Urothelium cell line (cell line): ENCODE measurements around the gene GANAB.
"Not testable (repeated sequence)": the region's sequence is repeated elsewhere in the genome, so short reads cannot be mapped to it uniquely, and the experiment has no call there.

ENCODE experiments used
- DNase-seq: peaks from one replicate; pipeline ENCODE4 v3.0.0; 2011; ENCODE audit warnings: low spot score, mixed read lengths
- FAIRE-seq: peaks from 2 replicates; lab custom pipeline; 2011; peaks lifted over from hg19 to GRCh38; lab: Jason Lieb, UNC

Gene GANAB

DNA sequence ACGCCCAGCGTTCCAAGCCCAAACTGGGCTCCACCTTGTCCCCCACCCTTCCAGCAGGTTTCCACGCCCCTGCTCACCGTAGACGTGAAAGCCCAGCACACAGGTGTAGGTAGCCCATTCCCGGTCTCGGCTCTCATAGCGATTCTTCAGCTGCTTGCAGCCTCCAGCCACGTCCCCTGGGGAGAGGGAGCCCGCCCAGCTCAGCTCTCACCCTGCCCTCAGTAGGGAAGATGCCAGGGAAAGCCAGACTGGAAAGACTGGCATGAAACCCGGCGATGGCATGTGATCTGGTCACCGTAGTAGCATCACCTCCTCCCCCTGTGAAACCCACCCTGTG, 43.4 kb downstream of the GANAB start:
- DNase-seq (no peak), FAIRE-seq (no peak)

DNA sequence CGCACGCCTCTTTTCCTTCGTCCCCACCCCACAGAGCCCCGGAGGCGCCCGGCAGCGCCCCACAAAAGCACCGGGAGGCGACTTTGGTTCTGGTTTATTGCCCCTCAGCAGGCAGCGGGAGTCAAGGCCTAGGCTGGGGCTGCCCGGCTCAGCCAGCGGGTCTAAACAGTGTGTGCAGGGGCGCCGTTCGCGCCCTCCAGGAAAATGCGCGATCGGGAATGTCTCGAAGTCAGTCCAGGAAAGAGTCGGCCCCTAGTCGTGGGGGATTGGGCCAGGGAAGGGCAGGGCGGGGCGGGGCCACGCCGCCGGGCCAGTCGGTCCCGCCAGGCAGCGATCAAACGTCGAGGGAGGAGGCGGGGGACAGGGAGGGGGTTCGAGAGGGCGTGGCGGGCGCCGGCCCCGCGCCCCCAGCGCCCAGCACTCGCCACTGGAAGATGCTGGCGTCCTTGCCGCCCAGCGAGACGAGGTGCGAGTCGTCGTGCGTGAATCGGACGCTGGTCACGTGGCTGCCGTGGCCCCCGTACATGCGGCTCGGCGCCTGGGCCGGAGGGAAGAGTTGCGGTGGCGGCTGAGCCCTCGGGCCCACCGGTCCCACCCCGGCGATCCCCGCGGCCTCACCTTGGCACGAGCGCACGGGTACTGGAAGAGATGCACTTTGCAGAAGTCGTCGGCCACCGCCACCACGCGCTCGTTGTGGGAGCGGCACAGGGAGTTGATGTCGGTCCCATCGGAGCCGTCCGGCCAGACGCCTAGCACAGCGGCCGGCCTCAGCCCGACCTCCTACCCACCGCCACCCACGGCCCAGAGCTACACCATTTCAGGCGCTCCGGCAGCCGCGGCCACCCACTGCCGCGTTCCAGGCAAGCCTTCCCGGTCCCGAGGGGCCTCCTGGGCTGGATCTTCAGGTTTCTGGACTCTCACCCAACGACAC, 44.0 kb downstream of the GANAB start:
- FAIRE-seq (no peak), DNase-seq (no peak)

DNA sequence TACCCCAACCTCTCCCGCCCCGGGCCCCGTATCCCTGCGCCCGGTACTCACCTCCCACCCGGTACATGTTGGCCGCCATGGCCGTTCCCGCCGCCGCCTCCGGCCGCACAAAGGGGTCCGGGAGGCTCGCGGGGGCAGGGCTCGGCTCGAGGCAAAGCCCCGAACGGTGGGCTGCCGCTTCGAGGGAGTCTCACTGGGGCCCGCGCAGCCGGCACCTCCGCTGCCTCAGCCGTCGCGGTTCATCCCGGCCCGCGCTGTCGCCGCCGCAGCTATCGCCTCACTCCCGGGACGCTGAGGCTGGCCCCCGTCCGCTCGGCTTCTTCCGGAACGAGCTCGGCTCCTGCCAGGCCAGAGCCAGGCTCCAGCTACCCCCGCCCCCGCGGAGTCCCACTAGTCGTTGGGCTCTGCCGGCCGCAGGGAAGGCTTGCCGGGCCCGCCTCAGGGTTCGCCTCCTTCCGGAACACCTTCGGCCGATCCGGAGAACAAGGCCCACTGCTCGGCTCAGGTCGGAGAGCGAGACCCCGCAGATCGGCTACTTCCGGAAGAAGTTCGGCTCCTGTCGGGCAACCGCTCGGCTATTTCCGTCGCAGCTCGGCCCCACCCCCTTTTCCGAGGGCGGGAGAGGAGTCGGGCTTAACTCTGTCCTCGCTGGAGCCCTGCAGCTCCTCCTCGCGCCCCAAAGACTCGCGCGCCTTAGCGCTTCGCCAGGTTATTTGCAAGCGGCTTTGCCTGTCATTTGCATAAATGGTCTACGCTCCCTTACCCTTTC, 44.9 kb downstream of the GANAB start, which contains the start of gene MTA2:
TSS of gene MTA2 (minus strand) at position 494 of the 769 bp plus-strand sequence. CDS start at position 79, 415 bp downstream.
- no peak for FAIRE-seq
- peak; percentile 96 for DNase-seq

DNA sequence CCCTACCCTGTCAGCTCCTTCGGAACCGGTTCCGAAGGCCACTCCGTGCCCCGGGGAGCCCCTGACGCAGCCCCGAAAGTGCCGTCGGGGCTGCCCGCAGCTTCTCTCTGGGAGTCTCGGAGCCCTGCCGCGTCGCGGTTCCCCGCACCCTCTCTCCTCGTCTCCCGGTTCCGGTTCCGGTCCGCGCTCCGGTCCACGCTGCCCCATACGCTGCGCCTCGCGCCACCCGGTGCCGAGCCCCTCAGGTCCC, 45.4 kb downstream of the GANAB start:
- FAIRE-seq (no peak), DNase-seq (no peak)

DNA sequence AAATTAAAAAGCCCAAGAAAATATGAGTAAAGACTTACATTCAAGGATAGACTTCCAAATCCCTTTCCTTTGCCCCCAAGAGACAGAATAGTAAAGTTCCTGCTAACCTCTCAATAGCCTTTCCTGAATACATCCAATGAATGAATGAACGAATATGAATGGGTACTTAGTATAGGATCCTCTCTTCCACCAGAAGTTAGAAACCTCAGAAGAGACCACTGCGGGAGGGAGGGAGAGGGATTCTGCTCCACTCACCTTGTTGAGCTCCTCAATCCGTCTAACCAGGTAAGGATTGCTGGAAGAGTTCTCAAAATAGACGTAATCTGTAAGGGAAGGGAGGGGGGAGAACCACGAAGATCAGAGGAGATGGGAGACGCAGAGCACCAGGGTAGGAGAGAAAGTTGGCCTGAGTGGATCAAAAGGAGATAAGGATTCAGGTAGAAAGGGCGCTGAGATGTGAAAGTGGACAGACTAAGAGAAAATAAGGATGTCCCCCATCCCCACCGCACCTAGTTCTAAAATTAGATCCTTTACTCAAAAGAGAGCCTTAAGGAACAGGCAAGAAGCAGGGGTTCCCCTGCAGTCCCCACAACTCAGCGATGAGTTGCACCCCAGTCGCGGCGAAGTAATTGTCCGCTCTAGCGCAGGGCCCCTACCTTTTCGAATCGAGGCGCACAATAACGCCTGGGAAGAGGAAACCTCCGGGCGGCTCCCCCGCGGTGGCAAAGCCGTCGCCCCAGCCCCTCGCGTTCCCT, 45.9 kb downstream of the GANAB start:
- DNase-seq (no peak), FAIRE-seq (no peak)

DNA sequence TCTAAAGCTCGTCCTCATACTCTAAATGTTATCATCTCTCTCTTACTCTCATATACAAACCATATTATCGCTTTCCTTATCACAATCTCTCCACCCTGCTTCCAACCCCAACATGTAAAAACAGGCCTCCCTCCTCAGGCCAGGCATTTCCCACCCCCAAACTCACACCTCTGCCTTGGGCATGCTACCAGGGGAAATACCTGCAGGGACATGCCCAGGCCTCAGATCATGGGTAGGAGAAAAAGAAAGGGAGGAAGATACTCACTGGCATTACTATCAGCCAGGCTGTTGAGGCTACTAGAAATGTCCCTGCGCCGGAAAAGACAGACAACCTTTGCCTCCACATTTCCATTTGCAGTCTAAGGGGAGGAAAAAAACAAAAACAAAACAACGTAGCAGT, 46.5 kb downstream of the GANAB start:
- FAIRE-seq (no peak), DNase-seq (no peak)

DNA sequence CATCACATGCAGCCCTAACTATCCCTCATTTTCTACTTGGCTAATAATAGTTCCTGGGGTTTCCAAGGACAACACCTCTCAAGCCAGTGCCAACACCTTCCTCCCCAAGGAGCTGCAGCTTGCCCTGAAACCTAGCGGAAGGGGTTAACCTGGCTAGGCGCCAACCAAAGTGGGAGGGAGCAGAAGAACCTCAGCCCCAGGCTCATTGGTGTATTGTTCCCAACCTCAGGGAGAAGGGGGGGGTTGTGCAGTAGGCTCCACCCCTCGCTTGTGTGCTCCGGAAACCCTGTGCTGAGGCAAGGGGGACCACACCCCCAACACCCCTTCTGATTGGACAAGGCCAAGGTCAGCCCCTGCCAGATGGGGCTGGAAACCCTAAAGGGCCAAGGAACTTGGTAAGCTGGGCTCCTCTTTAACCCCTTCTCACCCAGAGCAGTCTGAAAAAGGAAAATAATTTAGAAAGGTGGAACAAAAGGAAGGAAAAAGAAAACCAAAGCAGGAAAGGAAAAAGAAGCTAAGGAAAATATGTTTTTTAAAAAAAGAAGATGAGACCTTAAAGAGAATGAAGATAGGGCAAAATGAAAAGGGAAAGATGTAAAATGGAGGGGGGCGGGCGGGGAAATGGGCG, 47.2 kb downstream of the GANAB start:
- no peak for FAIRE-seq

DNA sequence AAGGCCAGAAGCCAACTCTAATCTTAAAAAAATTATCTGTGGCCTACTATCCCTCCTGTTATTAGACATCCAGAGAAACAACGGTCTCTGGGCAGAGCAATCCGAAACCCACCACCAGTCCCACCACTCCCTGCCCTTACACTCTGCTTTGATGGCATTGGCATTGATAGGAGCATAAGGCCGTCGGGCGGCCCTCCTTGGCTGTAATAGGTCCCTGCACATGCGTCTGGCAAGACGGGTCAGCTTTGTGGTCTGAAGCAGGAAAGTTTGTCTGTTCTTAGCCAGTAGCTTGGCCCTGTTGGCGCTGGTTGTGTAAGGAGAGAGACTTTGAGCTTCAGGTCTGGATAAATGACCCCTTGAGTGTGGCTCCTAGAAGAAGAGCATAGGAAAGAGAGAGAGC, 51.3 kb downstream of the GANAB start:
- DNase-seq (no peak), FAIRE-seq (no peak)

More for the DNA sequence above, 47.2 kb downstream of the GANAB start:
- peak; percentile 92 for DNase-seq

DNA sequence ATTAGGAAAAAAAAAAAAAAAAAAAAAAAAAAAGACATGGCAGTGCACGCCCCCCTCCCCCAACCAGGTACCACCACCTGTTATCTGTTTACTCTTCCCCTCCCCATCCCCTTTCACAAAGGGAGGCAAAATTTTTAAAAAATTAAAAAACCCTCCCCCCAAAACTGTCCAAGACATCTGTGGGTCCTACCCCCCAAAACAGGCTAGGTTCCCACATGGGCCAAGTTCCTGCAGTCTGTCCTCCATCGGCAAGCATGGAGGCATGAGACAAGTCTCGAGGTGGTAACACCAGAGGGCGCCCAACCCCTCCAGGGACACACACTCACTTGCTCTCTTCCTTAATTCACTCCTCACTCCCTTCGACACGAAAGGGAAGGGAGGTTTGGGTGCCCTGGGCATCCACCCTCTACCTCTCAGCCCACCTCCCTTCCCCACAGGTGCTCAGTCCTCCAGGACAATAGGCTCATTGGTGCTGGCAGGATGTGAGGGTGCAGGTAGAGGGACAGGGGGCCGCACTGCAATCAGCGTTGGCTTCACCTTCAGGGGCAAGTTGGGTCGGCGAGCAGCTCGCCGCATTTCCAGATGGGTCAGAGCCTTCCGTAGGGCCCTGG, 52.9 kb downstream of the GANAB start:
- no peak for FAIRE-seq
- DNase-seq = peak; percentile 54

DNA sequence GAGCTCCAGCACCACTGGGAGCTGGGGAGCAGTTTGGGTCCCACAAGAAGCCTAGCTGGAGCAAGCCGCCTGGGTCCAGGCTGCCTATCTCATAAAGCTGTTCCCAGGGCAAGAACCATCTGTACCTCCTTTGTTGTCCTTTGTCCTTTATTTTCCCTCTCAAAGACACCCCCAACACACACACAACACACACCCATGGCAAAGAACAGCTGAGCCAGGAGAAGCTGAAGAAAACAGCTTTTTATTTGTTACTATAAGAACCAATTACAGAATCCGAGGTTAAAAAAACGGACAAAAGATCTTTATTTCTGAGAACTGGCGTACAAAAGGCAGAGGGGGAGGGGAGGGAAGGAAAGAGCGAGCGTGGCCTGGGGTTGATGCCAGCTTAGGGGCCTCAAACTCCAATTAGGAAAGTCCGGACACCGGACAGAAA, 53.4 kb downstream of the GANAB start:
- FAIRE-seq = no peak
- DNase-seq = no peak

DNA sequence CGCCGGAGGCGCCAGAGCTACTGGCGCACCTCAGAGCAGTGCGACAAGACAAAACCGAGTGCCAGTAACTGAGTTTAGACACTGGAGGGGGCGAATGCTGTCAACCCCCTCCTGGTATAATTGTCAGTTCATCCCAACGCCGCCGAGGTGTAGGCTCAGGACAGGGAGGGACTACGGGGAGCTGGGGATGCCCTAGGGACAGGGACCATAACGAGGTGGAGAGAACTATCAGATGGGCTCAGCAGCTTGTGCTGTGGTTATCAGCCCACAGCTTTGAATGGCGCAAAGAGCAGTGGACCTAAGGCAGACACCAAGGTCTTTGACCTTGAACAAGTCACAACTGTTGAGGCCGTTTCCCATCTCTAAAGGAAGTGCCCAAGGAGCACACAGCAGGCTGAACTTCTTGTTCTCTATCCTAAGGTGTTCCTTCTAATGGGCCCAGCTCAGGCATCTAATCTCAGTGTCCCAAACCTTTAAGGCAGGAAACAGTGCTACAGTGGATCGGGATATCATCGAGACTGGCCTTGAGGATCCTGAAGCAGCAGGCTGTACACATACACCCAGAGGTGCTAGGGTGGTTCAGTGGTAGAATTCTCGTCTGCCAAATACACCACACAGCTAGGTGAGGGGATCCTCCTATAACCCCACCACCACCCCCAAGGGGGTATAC, 54.1 kb downstream of the GANAB start:
- DNase-seq (no peak), FAIRE-seq (no peak)

DNA sequence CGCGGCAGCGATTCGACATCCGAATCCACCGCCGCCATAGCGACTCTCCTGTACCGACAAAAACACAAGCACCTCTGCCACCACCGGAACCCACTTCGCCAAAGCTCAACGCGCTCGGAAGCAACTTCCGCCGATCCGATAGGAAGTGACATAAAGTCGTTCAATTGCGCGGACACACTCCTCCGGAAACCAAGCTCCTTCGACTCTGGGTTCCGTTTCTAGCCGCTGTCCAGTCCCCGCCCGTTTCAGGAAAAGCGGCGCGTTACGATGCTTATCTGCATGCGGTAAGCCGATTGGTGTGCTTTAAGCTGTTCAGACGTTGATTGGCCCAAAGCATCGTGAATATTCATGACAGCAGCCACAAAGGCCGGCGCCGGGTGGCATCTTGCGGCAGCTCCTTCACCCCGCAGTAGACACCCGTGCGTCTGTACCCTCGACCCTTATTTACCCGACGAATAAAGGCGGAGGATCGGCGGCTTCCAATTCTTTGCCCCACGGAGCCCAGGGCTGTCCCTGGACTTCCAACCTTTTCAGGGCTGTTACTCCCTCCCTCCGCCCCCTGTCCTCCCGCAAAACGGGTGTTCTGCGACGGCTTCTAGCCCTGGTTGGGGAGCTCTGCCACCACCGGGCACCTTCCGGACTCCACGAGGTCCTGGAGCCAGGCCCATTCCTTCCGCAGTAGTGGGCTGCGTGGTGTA, 54.8 kb downstream of the GANAB start, which contains the start of gene TUT1:
TSS of gene TUT1 (minus strand) at position 76 of the 698 bp plus-strand sequence. CDS start at position 38, 38 bp downstream.
- FAIRE-seq = peak; percentile 81
- DNase-seq = peak; percentile 94

DNA sequence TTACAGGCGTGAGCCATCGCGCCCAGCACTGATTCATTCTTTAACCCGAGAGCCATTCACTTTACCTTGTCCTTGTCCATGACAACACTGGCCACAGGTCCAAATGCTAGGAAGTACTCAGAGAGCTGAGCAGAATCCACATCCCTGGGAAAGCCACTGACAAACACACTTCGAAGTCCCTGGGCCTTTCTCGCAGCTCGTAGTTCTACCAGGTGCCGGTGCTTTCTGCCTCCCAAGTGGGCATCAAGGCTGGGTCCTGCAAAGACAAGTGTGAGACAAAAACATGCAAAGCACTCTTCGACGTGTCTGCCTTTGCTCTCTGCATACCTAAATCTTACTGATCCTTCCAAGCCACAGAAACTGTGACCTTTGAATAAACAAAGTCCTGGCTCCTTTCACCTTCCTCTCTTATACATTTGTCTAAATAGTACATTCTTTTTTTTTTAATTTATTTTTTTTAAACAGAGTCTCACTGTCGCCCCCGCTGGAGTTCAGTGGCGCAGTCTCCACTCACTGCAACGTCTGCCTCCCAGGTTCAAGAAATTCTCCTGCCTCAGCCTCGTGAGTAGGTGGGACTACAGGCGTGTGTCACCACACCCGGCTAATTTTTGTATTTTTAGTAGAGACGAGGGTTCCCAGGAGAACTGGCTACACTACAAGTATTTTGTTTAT, 57.3 kb downstream of the GANAB start:
- FAIRE-seq (no peak), DNase-seq (no peak)

DNA sequence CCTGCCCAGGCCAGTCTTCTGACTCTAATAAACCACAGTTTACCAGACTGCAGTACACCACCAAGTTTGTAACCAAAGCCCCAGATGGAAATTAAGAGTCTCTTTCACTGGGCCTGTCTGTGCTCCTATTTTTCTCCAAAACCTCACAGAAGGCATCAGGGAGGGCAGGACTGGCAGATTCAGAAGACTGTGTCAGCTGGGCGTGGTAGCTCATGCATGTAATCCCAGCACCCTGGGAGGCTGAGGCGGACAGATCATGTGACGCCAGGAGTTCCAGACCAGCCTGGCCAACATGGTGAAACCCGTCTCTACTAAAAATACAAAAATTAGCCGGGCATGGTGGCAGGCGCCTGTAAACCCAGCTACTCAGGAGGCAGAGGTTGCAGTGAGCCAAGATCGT, 61.1 kb downstream of the GANAB start:
- not testable (repeated sequence) for DNase-seq, FAIRE-seq

DNA sequence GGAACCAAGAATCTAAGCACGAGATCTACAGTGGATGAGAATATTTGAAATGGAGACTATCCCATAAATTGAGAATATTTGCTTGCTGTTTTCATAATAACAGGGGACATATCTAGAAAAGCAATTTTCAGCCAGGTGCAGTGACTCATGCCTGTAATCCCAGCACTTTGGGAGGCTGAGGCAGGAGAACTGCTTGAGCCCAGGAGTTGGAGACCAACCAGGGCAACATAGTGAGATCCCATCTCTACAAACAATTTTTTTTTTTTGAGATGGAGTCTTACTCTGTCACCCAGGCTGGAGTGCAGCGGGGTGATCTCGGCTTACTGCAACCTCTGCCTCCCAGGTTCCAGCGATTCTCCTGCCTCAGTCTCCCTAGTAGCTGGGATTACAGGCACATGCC, 64.7 kb downstream of the GANAB start:
- not testable (repeated sequence) for FAIRE-seq

DNA sequence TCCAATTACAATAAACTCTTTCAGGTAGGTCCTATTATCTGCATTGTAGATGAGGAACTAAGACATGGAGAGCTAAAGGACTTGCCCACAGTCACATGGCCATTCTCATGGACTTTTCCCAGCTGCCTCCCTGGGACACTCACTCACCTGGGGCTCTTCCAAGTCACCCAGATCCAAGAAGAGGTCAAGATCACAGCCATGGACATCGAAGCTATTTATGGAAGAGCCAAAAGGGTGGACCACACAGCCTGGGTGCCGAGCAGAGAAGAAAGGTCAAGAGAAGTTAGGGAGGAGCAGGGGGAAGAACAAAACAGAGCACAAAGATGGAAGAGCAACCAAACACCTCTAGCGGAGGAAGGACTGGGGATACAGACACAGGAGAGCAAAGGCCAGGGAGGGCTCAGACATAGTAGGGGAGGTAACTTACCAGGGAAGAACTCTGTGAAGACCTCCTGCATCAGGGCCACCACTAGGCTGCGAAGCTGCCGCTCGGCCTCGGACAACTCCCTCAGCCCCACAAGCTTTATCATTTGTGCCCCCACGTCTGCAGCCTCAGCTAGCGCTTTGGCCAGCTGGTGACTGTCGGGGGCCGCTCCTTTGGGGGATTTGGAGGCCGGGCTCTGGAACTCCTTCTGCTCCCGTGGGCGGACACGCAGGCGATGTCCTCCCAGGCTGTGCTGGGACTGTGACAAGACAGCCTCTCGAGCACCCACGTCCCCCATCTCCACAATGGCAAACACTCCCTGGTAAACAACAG, 65.3 kb downstream of the GANAB start:
- no peak for FAIRE-seq

More for the DNA sequence above, 64.7 kb downstream of the GANAB start:
- not testable (repeated sequence) for DNase-seq

DNA sequence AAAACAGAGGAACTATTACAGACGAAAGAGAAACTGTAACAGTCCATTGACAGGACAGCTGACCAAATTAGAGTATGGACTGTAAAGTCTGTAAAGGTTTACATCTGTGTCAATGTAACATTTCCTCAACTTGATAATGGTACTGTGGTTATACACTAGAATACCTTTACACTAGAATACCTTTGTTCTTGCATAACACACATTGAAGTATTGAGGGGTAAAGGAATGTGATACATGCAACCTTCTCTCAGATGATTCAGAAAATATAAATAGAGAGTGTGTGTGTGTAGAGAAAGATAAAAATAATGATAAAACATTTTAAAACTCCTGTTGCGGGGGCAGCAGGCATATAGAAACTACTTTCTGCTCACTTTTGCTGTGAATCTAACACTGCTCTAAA, 67.2 kb downstream of the GANAB start:
- no peak for DNase-seq
- no peak for FAIRE-seq

More for the DNA sequence above, 65.3 kb downstream of the GANAB start:
- no peak for DNase-seq

DNA sequence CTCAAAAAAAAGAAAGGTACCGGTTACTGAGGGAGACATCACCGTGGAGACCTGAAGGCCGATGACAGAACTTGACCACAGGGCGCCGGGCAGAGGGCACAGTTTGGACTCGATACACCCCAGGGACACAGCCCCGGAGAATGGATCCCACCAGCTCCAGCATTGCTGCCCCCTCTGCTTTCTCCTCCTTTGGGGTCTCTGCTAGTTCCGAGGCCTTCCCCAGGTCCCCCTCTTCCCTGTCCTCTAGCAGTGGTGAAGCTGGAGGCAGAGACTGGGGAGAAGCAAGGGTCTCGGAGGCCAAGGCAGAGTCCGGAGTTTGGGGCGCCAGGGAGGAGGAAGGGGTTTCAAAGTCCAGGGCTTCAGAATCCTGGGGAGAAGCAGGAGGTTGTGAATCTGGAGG, 67.9 kb downstream of the GANAB start:
- no peak for DNase-seq
- FAIRE-seq = no peak
